Glomerular visceral epithelial cell (primary cell): ENCODE results near the gene IFNL1.
A peak's percentile ranks its signal among the peaks of the same experiment; 100 is the strongest.
"Not testable (repeated sequence)": the region's sequence is repeated elsewhere in the genome, so short reads cannot be mapped to it uniquely, and the experiment has no call there.

Experiments used
- DNase-seq: peaks from one replicate; pipeline ENCODE4 v3.0.0-alpha.2; 2016; ENCODE audit errors: extremely low spot score

IFNL1 gene

GRCh38 chr19:39332293-39332692 is 36.1 kb downstream of the IFNL1 start:
- no peak for DNase-seq

- DNase-seq: not testable (repeated sequence)
Measured at GRCh38 chr19:39332738-39333137, 36.5 kb downstream of the IFNL1 start.

GRCh38 chr19:39333507-39333906 is 37.3 kb downstream of the IFNL1 start:
- DNase-seq: no peak

DNA sequence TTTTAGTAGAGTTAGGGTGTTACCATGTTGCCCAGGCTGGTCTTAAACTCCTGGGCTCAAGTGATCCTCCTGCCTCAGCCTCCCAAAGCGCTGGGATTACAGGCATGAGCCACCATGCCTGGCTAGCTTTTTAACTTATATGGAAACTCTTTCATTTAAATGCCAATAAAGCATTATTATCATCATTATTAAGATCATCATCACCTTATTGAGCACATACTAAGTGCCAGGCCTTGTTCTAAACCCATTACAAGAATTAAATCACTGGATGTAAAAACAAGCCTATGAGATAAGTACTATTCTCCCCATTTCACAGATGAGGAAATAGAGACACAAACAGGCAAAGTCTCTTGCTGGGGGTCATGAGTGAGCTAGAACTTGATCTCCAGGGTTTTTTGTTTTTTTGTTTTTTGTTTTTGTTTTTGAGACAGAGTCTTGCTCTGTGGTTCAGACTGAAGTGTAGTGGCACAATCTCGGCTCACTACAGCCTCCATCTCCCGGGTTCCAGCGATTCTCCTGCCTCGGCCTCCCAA is 38.3 kb downstream of the IFNL1 start:
- DNase-seq: no peak

- DNase-seq: no peak
Measured at GRCh38 chr19:39335168-39335548, 39.0 kb downstream of the IFNL1 start.

DNA sequence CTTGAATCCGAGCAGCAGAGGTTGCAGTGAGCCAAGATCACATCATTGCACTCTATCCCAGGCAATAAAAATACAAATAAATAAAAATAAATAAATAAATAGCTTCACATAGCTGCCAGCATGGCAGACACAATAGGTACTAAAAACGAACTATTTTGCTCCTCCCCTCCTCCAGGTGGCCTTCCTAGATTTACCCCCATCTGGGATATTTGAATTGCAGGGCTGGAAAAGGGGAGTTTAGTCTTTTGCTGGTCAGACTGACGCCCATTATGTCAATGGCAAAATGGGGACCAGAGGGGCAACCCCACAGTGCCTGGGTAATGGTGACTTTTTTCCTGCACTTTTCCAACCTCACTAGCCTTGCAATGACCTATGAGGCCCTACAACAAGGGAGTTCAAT is 40.3 kb downstream of the IFNL1 start:
- DNase-seq: no peak

DNA sequence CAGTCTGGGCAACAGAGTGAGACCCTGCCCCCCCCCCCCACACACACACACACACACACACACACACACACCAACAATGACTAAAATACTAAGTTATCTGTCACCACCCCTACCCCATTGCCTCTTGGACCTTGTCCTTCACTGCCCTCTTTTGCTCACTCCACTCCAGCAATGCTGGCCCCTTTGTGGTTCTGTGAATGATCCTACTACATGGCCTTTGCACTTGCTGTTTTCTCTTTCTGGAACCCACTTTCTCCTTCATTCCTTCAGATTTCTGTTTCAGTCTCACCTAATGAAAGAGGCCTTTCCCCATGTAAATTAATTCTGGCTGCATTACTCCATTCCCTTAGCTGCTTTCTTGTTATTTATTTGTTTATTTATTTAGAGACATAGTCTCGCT is 43.5 kb downstream of the IFNL1 start:
- DNase-seq: no peak

GRCh38 chr19:39340156-39340555 is 43.9 kb downstream of the IFNL1 start:
- not testable (repeated sequence) for DNase-seq

DNA sequence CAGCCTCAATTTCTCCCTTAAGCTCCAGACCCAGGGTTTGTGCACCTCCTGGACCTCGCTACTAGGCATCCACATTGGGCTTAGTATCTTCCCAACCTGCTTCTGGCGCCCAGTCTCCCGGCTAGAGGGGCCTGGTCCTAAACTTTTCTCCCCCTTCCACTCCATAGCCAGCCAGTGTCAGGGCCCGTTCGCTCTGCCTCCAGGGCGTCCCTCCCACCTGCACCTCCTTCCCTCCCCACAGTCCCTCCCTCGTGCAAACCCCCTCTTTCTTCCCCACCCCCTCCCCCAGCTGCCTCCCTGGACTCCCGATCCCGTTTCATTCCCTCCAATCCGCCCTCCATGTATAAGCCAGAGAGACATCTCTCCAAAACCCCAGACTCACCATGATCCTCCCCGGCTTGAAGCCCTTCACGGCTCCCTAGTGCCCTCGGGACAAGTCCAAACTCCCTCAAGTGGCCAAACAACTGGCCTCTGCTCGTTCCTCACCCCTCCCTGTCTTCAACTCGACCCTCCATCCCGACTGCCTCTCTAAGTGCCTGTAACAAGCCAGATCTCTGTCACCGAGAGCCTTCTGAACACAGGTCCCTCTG is 45.0 kb downstream of the IFNL1 start:
- DNase-seq: peak; percentile 45

DNA sequence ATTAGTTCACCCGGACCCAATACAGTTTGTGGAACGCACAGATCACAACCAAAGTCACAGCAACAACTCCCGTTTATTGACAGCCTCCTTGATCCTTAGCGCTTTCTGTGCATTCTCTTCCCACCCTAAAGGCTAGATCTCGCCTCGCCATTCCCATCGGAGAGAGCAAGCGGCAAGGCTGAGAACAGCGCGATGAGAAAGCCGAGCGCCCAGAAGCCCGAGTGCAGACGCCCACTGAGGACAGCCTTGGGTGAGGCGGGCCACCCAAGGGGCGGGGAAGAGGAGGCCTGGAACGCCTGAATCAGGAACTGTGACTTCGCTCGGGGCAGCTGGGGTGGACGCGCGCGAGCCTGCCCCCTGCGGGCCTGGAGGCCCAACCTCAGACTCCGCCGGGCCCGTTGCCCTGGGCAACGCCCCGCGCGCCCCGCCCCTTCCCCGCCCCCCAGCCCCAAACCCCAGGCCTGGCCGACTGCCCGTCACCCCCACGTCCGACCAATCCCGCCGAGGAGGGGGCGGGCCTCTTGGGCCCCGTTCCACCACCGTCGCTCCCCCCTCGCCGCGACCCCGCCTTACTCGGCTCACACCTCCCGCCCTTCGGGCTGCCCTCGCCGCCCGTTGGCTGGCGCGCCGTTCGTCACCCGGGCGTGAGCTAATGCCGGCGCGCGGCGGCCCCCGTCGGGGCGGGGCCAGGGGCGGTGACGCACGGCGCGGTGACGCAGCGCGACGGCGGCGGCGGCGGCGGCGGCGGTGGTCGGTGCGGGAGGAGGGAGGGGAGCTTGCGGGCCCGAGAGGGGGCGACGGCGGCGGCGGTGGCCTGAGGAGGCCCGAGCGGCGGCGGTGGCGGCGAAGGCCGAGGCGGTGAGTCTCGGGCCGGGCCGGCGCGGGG is 45.8 kb downstream of the IFNL1 start, which contains the start of gene SAMD4B:
Gene SAMD4B (plus strand): TSS at position 703 of the 886 bp plus-strand sequence. CDS start 14,473 bp downstream, outside the sequence.
- DNase-seq: peak; percentile 99

DNA sequence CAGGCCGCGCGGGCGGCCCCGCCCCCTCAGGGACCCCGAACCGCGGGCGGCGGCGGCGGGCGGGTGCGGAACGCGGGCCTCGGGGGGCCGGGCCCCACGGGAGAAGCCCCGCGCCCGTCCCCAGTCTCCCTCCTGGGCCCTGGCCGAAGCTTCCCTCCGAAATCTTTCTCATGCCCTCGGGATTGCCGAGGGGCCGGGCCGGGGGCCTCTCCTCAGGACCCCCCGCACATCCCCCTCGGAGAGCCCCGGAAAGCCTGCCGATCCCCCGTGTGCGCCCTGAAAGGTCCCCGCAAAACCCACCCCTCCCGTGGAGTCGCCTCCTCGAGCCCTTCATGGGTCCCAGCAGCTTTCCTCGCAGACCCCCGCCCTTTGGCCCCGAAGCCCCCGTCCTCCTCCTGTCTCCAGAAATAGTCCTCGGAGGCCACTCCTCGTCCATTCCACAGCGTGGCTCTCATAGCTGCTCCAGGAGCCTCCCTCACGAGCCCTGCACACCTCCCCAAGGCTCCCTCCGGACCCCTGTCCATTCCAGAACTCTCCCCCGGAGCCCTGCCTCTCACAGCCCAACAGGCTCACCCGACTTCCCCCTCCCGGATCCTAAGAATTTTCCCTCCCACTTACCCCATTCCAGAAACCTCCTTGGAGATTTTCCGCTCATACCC is 46.6 kb downstream of the IFNL1 start:
- DNase-seq: no peak

- no peak for DNase-seq
Measured at GRCh38 chr19:39345956-39346355, 49.7 kb downstream of the IFNL1 start.

DNA sequence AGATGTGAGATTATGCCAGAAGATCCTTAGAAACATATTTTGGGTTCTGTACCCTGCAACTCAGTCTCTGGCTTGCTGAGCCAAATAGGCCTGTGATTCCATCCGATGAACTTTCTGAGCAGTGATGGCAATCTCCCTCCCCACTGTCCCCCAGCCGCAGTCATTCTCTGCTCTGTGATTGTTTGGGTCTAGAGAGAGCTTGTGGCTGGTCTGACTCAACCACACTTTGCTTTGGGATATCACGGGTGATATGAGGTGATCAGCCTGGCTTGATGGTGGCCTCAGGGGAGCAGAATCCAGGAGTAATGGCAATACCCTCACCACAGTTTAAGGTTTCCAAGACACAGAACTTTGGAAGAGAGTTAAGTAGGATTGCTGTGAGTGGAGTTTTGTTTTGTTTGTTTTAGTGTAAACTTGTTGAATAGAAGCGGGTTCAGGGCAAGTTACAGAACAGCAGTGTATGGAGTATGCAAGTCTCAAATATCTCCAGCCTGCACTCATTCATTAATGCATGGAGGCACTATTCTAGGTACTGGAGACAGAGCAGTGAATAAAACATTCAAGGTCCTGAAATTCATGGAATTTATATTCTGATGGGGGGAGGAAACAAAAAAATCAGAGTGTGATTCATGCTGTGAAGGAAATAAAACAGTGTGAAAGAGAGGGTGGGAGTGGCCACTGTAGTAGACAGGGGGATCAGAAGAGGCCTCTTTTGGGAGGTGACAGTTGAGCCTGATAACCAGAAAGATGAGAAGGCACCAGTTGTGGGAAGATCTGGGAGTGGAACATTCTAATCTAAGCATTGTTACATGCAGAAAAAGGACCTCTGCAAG is 51.3 kb downstream of the IFNL1 start:
- DNase-seq: peak; percentile 24
